Ovary (tissue), 3 donors: ENCODE results near the gene POLR1E.

Source experiments
- POLR2A ChIP-seq: fragments of 450-650 bp; IDR thresholded peaks from one replicate; pipeline ENCODE4 v1.6.1; 2017; ENCODE audit warnings: antibody characterized with exemption, mild to moderate bottlenecking, moderate library complexity
- TF ChIP-seq, protein P1 (sequence below), 3 donors: fragments of 450-650 bp in 2 of 3; fragments of 200-600 bp in 1 of 3; IDR thresholded peaks; one replicate each; pipeline versions ENCODE4 v1.5.1 to v1.8.0; 2016 to 2022; ENCODE audit warnings: antibody characterized with exemption in 3 of 3, mild to moderate bottlenecking in 1 of 3
- donor health status: DM: no; HTN: no; CAD: no.

DNA sequence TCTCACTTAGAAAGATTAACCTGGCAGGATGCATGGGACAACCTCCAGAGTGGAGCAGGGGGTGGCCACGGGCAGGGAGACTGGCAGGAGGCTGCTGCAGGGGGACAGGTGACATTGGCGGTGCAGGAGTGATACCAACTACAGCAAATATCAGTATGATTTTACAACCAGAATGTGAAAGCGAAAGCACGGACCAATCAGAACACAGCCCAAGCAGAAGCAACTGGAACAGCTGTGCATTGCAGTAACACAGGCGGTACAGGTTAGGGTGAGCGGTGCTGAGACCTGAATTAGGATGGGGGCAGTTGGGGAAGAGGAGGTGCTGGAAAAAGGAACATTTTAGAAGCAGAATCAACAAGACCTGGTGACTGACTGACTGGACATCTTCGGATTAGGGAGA is 29.3 kb downstream of the POLR1E start:
- no peak for TF ChIP-seq POLR2A
- TF ChIP-seq, protein P1, sequence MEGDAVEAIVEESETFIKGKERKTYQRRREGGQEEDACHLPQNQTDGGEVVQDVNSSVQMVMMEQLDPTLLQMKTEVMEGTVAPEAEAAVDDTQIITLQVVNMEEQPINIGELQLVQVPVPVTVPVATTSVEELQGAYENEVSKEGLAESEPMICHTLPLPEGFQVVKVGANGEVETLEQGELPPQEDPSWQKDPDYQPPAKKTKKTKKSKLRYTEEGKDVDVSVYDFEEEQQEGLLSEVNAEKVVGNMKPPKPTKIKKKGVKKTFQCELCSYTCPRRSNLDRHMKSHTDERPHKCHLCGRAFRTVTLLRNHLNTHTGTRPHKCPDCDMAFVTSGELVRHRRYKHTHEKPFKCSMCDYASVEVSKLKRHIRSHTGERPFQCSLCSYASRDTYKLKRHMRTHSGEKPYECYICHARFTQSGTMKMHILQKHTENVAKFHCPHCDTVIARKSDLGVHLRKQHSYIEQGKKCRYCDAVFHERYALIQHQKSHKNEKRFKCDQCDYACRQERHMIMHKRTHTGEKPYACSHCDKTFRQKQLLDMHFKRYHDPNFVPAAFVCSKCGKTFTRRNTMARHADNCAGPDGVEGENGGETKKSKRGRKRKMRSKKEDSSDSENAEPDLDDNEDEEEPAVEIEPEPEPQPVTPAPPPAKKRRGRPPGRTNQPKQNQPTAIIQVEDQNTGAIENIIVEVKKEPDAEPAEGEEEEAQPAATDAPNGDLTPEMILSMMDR (IDR thresholded peaks at IDR 0.05): no peak
